Fibroblast of lung (primary cell): Measurements from ENCODE around the gene WIPF3. TPM values are rescaled to one million over a fixed set of nuclear protein-coding genes. Genes with fewer than 3 reads are reported as not detected.

ENCODE experiments used
- DNase-seq, 2 donors: peaks; one replicate each; pipeline versions ENCODE4 v3.0.0 to v3.0.0-alpha.2; 2010; ENCODE audit warnings: low read depth in 2 of 2
- H2AFZ ChIP-seq: 2 replicates; pipeline ENCODE4 v1.5.1; 2012; ENCODE audit warnings: low read length, control low read depth, inconsistent platforms
- H3K27ac ChIP-seq: 2 replicates; pipeline ENCODE4 v1.5.1; 2011; ENCODE audit warnings: low read length, control low read depth; ENCODE audit not compliant: insufficient read depth
- H3K27me3 ChIP-seq: 2 replicates; pipeline ENCODE4 v1.5.1; 2011; ENCODE audit warnings: mild to moderate bottlenecking, low read length; ENCODE audit not compliant: control insufficient read depth, insufficient read depth
- H3K36me3 ChIP-seq: 2 replicates; pipeline ENCODE4 v1.5.1; 2011; ENCODE audit warnings: low read length; ENCODE audit not compliant: control insufficient read depth, insufficient read depth
- H3K4me1 ChIP-seq: 2 replicates; pipeline ENCODE4 v1.5.1; 2011; ENCODE audit warnings: low read length; ENCODE audit not compliant: control insufficient read depth, insufficient read depth; ENCODE audit errors: extremely low read depth
- H3K4me2 ChIP-seq: 2 replicates; pipeline ENCODE4 v1.5.1; 2011; ENCODE audit warnings: low read length, control low read depth; ENCODE audit not compliant: insufficient read depth; ENCODE audit errors: extremely low read depth
- H3K4me3 ChIP-seq, 4 experiments: fragments of 200-600 bp in 1 of 4; sonication (generic) in 1 of 4; replicated peaks in 1 of 4; 2 replicates each; pipeline ENCODE4 v1.5.1; 2011 to 2016; ENCODE audit warnings: low read length in 4 of 4, low read depth in 3 of 4, mild to moderate bottlenecking in 3 of 4, control low read depth in 2 of 4, inconsistent platforms in 1 of 4, mixed read lengths in 1 of 4; ENCODE audit not compliant: insufficient read depth in 1 of 4; ENCODE audit errors: control extremely low read depth in 1 of 4
- H3K79me2 ChIP-seq: 2 replicates; pipeline ENCODE4 v1.5.1; 2012; ENCODE audit warnings: mild to moderate bottlenecking, low read length, inconsistent platforms; ENCODE audit not compliant: control insufficient read depth, insufficient read depth
- H3K9ac ChIP-seq: 2 replicates; pipeline ENCODE4 v1.5.1; 2011; ENCODE audit warnings: mild to moderate bottlenecking, low read length, control low read depth; ENCODE audit not compliant: insufficient read depth
- H3K9me3 ChIP-seq: 2 replicates; pipeline ENCODE4 v1.5.1; 2012; ENCODE audit warnings: low read depth, low read length; ENCODE audit not compliant: control insufficient read depth, insufficient read depth
- H4K20me1 ChIP-seq: 2 replicates; pipeline ENCODE4 v1.5.1; 2011; ENCODE audit warnings: low read length; ENCODE audit not compliant: control insufficient read depth, insufficient read depth; ENCODE audit errors: extremely low read depth
- EZH2 ChIP-seq: IDR thresholded peaks from 2 replicates; pipeline ENCODE4 v1.5.1; 2012; ENCODE audit warnings: low read length, control low read depth, mild to moderate bottlenecking; ENCODE audit errors: missing control alignments
- polyA plus RNA-seq, 2 donors: library from polyadenylated mRNA; depleted of rRNA in 1 of 2; stranded (reverse) in 1 of 2; unstranded in 1 of 2; fragments of >200 nt; gene quantifications; 2 replicates each; pipeline ENCODE4 v1.2.1, GENCODE V29; 2011 to 2012; ENCODE audit warnings: missing spikeins in 1 of 2
- total RNA-seq: library from RNA; depleted of rRNA; stranded (reverse); fragments of >200 nt; gene quantifications from 2 replicates; pipeline ENCODE4 v1.2.1, GENCODE V29; 2014
- TF ChIP-seq, protein P1 (sequence below), 2 donors: IDR thresholded peaks in 1 of 2; conservative IDR thresholded peaks in 1 of 2; 1 replicate in 1 of 2; 2 replicates in 1 of 2; pipeline ENCODE4 v1.5.1; 2011 to 2012; ENCODE audit warnings: low read length in 2 of 2, control low read depth in 1 of 2, inconsistent platforms in 1 of 2, low read depth in 1 of 2, mild to moderate bottlenecking in 1 of 2

WIPF3 gene
- total and polyA plus RNA-seq, 2 donors (not counting 1 experiment from before 2014, with no cell fraction given): 0.33 TPM; not detected in 1

DNA sequence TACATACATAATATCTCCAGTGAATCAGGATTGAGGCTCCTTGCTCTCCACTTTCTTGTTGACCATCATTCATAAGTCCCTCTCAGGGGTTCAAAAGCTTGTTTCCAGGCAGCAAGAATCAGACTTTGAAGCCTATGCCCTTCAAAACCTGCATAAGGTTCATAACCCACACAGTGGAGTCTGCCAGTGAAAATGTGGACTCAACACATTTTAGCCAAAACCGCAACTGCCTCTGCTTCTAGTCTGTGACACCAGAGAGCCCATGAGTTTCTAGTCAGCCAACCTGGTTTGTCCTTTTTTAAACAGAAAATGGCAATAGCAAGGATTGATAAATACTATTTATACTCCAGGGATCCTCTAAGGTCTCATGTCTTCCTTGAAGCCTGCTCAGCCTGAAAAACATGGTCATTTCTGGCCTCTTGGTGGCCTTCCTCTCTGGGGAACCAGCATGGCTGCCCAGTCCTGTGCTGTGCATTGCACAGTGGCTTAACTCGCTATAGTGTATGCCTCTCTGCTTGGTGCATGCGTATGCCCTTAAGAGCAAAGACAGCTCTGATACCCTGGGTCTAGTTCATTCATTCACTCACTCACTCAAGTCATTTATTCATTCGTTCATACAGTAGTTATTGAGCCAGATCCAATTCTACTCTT is 67.5 kb downstream of the WIPF3 start:
- Histone ChIP-seq H3K27me3 (no peaks in the 10 kb centered on the region), H3K4me2 (no peak overlapping the region), H3K4me3 (no peak overlapping the region), H3K4me1 (no peaks in the 10 kb centered on the region), H3K36me3 (no peaks in the 10 kb centered on the region), H2AFZ (no peak overlapping the region), H3K27ac (no peak overlapping the region), H3K9ac (no peak overlapping the region), H4K20me1 (no peaks in the 10 kb centered on the region), H3K9me3 (no peaks in the 10 kb centered on the region), H3K79me2 (no peaks in the 10 kb centered on the region)
- no peak for TF ChIP-seq EZH2
- TF ChIP-seq, protein P1, sequence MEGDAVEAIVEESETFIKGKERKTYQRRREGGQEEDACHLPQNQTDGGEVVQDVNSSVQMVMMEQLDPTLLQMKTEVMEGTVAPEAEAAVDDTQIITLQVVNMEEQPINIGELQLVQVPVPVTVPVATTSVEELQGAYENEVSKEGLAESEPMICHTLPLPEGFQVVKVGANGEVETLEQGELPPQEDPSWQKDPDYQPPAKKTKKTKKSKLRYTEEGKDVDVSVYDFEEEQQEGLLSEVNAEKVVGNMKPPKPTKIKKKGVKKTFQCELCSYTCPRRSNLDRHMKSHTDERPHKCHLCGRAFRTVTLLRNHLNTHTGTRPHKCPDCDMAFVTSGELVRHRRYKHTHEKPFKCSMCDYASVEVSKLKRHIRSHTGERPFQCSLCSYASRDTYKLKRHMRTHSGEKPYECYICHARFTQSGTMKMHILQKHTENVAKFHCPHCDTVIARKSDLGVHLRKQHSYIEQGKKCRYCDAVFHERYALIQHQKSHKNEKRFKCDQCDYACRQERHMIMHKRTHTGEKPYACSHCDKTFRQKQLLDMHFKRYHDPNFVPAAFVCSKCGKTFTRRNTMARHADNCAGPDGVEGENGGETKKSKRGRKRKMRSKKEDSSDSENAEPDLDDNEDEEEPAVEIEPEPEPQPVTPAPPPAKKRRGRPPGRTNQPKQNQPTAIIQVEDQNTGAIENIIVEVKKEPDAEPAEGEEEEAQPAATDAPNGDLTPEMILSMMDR (conservative IDR thresholded peaks at IDR 0.05 in 1 of 2, IDR thresholded peaks at IDR 0.05 in 1 of 2; ENCODE audit: low read depth in 1 of 2, low read length in 2 of 2): no peak
- no peak for DNase-seq

DNA sequence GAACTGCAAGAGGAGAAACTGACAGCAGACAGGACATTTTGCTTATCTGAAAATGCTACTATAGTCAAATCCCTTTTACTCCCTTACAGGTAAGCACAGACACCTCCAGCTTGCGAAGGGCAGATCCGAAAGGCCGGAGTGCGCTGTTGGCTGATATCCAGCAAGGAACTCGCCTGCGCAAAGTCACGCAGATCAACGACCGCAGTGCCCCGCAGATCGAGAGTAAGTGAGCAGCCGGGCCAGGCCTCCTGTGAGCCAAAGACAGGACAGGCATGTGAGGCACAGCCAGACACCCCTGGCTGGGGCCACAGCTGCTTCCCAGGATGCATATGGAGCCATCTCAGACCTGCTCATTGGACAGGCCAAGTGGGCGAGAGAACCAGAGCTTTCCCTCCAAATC is 69.4 kb downstream of the WIPF3 start:
- no peaks in the 10 kb centered on the region for H4K20me1 ChIP-seq

DNA sequence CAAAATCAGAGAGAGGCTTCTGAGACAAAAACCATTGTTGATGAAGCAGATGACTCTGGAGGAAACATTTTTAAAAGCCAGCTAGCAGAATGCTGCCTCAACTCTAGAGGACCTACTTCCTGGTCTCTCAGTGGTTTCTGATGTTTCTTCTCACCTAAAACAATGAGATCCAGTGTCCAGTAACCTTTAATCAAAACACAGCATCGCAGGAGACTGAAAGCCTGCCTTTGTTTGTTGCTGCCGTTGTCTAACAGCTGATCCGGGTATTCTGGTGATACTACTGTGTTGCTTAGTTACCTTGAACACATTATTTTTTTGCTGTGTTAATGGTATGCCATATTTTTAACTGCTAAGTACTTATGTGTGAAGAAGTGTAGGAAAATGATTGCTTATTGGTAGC is 70.9 kb downstream of the WIPF3 start:
- H4K20me1 ChIP-seq: no peaks in the 10 kb centered on the region
- H3K36me3 ChIP-seq: no peaks in the 10 kb centered on the region
- no peak overlapping the region for H3K4me2 ChIP-seq
- H3K79me2 ChIP-seq: no peaks in the 10 kb centered on the region
- H3K9ac ChIP-seq: no peak overlapping the region
- DNase-seq: no peak
- no peak overlapping the region for H3K27ac ChIP-seq
- no peak for TF ChIP-seq EZH2
- TF ChIP-seq, protein P1 (conservative IDR thresholded peaks at IDR 0.05 in 1 of 2, IDR thresholded peaks at IDR 0.05 in 1 of 2; ENCODE audit: low read depth in 1 of 2, low read length in 2 of 2): no peak
- no peaks in the 10 kb centered on the region for H3K4me1 ChIP-seq
- no peaks in the 10 kb centered on the region for H3K27me3 ChIP-seq
- no peak overlapping the region for H2AFZ ChIP-seq
- H3K4me3 ChIP-seq: no peak overlapping the region
- H3K9me3 ChIP-seq: no peaks in the 10 kb centered on the region

More for the DNA sequence above, 69.4 kb downstream of the WIPF3 start:
- H3K4me1 ChIP-seq: no peaks in the 10 kb centered on the region
- H2AFZ ChIP-seq: no peak overlapping the region
- no peak overlapping the region for H3K4me3 ChIP-seq
- no peak overlapping the region for H3K4me2 ChIP-seq
- no peaks in the 10 kb centered on the region for H3K27me3 ChIP-seq
- no peak for DNase-seq
- TF ChIP-seq, protein P1 (conservative IDR thresholded peaks at IDR 0.05 in 1 of 2, IDR thresholded peaks at IDR 0.05 in 1 of 2; ENCODE audit: low read depth in 1 of 2, low read length in 2 of 2): no peak
- no peak for TF ChIP-seq EZH2
- no peak overlapping the region for H3K9ac ChIP-seq
- no peaks in the 10 kb centered on the region for H3K79me2 ChIP-seq
- no peak overlapping the region for H3K27ac ChIP-seq
- no peaks in the 10 kb centered on the region for H3K36me3 ChIP-seq
- H3K9me3 ChIP-seq: no peaks in the 10 kb centered on the region
